GM10266 (cell line): ENCODE measurements around the gene STAMBP.
A peak's percentile ranks its signal among the peaks of the same experiment; 100 is the strongest.

Experiments used
- DNase-seq: peaks from one replicate; pipeline ENCODE4 v3.0.0; 2012; ENCODE audit errors: extremely low spot score
- CTCF ChIP-seq: IDR thresholded peaks from 2 replicates; pipeline ENCODE4 v1.5.1; 2012; ENCODE audit warnings: mild to moderate bottlenecking, low read depth; ENCODE audit not compliant: control insufficient read depth, insufficient read depth; ENCODE audit errors: missing control alignments

The STAMBP gene

GRCh38 chr2:73894877-73895276 is 66.1 kb downstream of the STAMBP start:
- TF ChIP-seq CTCF, result no peak
- DNase-seq, result no peak

GRCh38 chr2:73895473-73895872 is 66.7 kb downstream of the STAMBP start:
- no peak for DNase-seq
- no peak for TF ChIP-seq CTCF

GRCh38 chr2:73896362-73897239 is 67.8 kb downstream of the STAMBP start:
- TF ChIP-seq CTCF, result no peak
- DNase-seq, result peak; percentile 30

GRCh38 chr2:73897240-73897583 is 68.5 kb downstream of the STAMBP start:
- no peak for TF ChIP-seq CTCF
- no peak for DNase-seq

- TF ChIP-seq CTCF, result no peak
- DNase-seq, result no peak
These were observed 69.2 kb downstream of the STAMBP start for GRCh38 chr2:73897934-73898333.

GRCh38 chr2:73899801-73900336 is 71.1 kb downstream of the STAMBP start:
- no peak for TF ChIP-seq CTCF
- no peak for DNase-seq

- DNase-seq, result no peak
- TF ChIP-seq CTCF, result no peak
These were observed 72.4 kb downstream of the STAMBP start for GRCh38 chr2:73901143-73901542.
